ENCODE data around the gene NISCH.

The NISCH gene

GRCh38 chr3:52513281-52513680 is 57.9 kb downstream of the NISCH start:
- Histone ChIP-seq H3K9ac (ENCODE audit: low read depth, low read length, poor library complexity, severe bottlenecking) (no peak overlapping the region), H3K79me2 (ENCODE audit: insufficient read depth, low read length) (no peaks in the 10 kb centered on the region), H3K4me2 (ENCODE audit: low read depth, low read length, poor library complexity, severe bottlenecking) (no peak overlapping the region), H3K27me3 (ENCODE audit: insufficient read depth, low read length, poor library complexity, severe bottlenecking) (no peaks in the 10 kb centered on the region), H3K9me3 (ENCODE audit: insufficient read depth, low read depth, low read length) (no peaks in the 10 kb centered on the region), H3K4me1 (ENCODE audit: insufficient read depth, low read length, poor library complexity, severe bottlenecking) (no peaks in the 10 kb centered on the region), H4K20me1 (ENCODE audit: insufficient read depth, low read length, poor library complexity, severe bottlenecking) (no peaks in the 10 kb centered on the region), H3K9me2 (replicated peaks; ENCODE audit: low read depth, low read length) (no peaks in the 10 kb centered on the region), H2AFZ (ENCODE audit: low read length) (no peak overlapping the region), H3F3A (ENCODE audit: low read depth) (no peaks in the 10 kb centered on the region), H3K4me3 (ENCODE audit: low read length, poor library complexity, severe bottlenecking) (no peak overlapping the region), H3K36me3 (ENCODE audit: insufficient read depth, low read length) (no peaks in the 10 kb centered on the region)
- TF ChIP-seq CTCF (conservative IDR thresholded peaks at IDR 0.05; ENCODE audit: low read length) (no peak), EZH2phosphoT487 (IDR thresholded peaks at IDR 0.05; ENCODE audit: borderline replicate concordance) (no peak)

GRCh38 chr3:52514576-52514975 is 59.2 kb downstream of the NISCH start:
- Histone ChIP-seq H3K4me1 (ENCODE audit: insufficient read depth, low read length, poor library complexity, severe bottlenecking) (no peaks in the 10 kb centered on the region), H3K4me2 (ENCODE audit: low read depth, low read length, poor library complexity, severe bottlenecking) (no peak overlapping the region), H2AFZ (ENCODE audit: low read length) (no peak overlapping the region), H3F3A (ENCODE audit: low read depth) (no peaks in the 10 kb centered on the region), H3K9me2 (replicated peaks; ENCODE audit: low read depth, low read length) (no peaks in the 10 kb centered on the region), H3K9me3 (ENCODE audit: insufficient read depth, low read depth, low read length) (no peaks in the 10 kb centered on the region), H3K79me2 (ENCODE audit: insufficient read depth, low read length) (no peaks in the 10 kb centered on the region), H4K20me1 (ENCODE audit: insufficient read depth, low read length, poor library complexity, severe bottlenecking) (no peaks in the 10 kb centered on the region), H3K9ac (ENCODE audit: low read depth, low read length, poor library complexity, severe bottlenecking) (no peak overlapping the region), H3K27me3 (ENCODE audit: insufficient read depth, low read length, poor library complexity, severe bottlenecking) (no peaks in the 10 kb centered on the region), H3K4me3 (ENCODE audit: low read length, poor library complexity, severe bottlenecking) (no peak overlapping the region), H3K36me3 (ENCODE audit: insufficient read depth, low read length) (no peaks in the 10 kb centered on the region)
- TF ChIP-seq EZH2phosphoT487 (IDR thresholded peaks at IDR 0.05; ENCODE audit: borderline replicate concordance) (no peak), CTCF (conservative IDR thresholded peaks at IDR 0.05; ENCODE audit: low read length) (no peak)

GRCh38 chr3:52515192-52515591 is 59.8 kb downstream of the NISCH start:
- H3K4me2 ChIP-seq (ENCODE audit: low read depth, low read length, poor library complexity, severe bottlenecking), result no peak overlapping the region
- no peaks in the 10 kb centered on the region for H4K20me1 ChIP-seq (ENCODE audit: insufficient read depth, low read length, poor library complexity, severe bottlenecking)
- H3K9ac ChIP-seq (ENCODE audit: low read depth, low read length, poor library complexity, severe bottlenecking), result no peak overlapping the region
- no peaks in the 10 kb centered on the region for H3K36me3 ChIP-seq (ENCODE audit: insufficient read depth, low read length)
- H3F3A ChIP-seq (ENCODE audit: low read depth), result no peaks in the 10 kb centered on the region
- H2AFZ ChIP-seq (ENCODE audit: low read length), result no peak overlapping the region
- H3K27me3 ChIP-seq (ENCODE audit: insufficient read depth, low read length, poor library complexity, severe bottlenecking), result no peaks in the 10 kb centered on the region
- TF ChIP-seq CTCF (conservative IDR thresholded peaks at IDR 0.05; ENCODE audit: low read length) (no peak), EZH2phosphoT487 (IDR thresholded peaks at IDR 0.05; ENCODE audit: borderline replicate concordance) (no peak)
- no peak overlapping the region for H3K4me3 ChIP-seq (ENCODE audit: low read length, poor library complexity, severe bottlenecking)
- no peaks in the 10 kb centered on the region for H3K4me1 ChIP-seq (ENCODE audit: insufficient read depth, low read length, poor library complexity, severe bottlenecking)
- no peaks in the 10 kb centered on the region for H3K9me2 ChIP-seq (replicated peaks; ENCODE audit: low read depth, low read length)
- H3K79me2 ChIP-seq (ENCODE audit: insufficient read depth, low read length), result no peaks in the 10 kb centered on the region
- no peaks in the 10 kb centered on the region for H3K9me3 ChIP-seq (ENCODE audit: insufficient read depth, low read depth, low read length)
